PFSK-1 (cell line): ENCODE results near the gene NTM.

Source experiments
- FOXP2 ChIP-seq: optimal IDR thresholded peaks from 2 replicates; pipeline ENCODE3; 2011; ENCODE audit warnings: borderline replicate concordance, control low read depth, inconsistent platforms; ENCODE audit not compliant: insufficient read depth; ENCODE audit errors: extremely low read length, extremely low read depth
- POLR2AphosphoS5 ChIP-seq: IDR thresholded peaks from 2 replicates; pipeline ENCODE4 v1.6.1; 2012; ENCODE audit warnings: low read depth, mild to moderate bottlenecking, control low read depth, low read length, moderate library complexity
- SIN3A ChIP-seq: IDR thresholded peaks from 2 replicates; pipeline ENCODE4 v1.6.1; 2012; ENCODE audit warnings: mild to moderate bottlenecking, low read length, moderate library complexity, borderline replicate concordance; ENCODE audit not compliant: insufficient read depth
- TAF1 ChIP-seq: IDR thresholded peaks from 2 replicates; pipeline ENCODE4 v1.6.1; 2012; ENCODE audit warnings: low read length, control low read depth, borderline replicate concordance; ENCODE audit not compliant: insufficient read depth
- TF ChIP-seq, protein P1 (sequence below), 2 experiments: IDR thresholded peaks; 2 replicates each; pipeline versions ENCODE4 v1.6.1 to v1.8.0; 2011 to 2012; ENCODE audit warnings: low read depth in 2 of 2, low read length in 2 of 2, control low read depth in 1 of 2, inconsistent platforms in 1 of 2, mild to moderate bottlenecking in 1 of 2, moderate library complexity in 1 of 2; ENCODE audit not compliant: insufficient read depth in 1 of 2

DNA sequence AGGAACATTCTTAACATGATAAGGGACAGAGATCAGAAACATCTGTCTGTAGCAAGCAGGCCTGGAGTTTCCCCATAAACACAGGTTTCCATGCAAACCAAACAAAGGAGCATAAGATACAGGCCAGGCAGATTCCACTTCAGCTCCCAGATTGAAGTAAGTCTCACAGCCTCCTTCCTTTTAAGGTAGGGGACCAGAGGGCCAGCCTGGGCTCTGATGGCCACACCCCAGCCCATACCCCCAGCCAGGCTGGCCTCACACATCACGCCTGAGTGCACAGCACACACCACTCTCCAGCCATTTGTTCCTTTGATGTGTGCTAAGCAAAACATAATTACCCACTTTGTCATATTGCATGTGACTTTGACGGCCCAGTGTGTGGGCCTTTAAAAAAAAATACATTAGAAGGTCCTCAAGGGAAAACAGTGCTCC is 518.7 kb downstream of the NTM start:
- TF ChIP-seq TAF1 (no peak), POLR2AphosphoS5 (no peak), SIN3A (no peak), FOXP2 (no peak)
- TF ChIP-seq, protein P1, sequence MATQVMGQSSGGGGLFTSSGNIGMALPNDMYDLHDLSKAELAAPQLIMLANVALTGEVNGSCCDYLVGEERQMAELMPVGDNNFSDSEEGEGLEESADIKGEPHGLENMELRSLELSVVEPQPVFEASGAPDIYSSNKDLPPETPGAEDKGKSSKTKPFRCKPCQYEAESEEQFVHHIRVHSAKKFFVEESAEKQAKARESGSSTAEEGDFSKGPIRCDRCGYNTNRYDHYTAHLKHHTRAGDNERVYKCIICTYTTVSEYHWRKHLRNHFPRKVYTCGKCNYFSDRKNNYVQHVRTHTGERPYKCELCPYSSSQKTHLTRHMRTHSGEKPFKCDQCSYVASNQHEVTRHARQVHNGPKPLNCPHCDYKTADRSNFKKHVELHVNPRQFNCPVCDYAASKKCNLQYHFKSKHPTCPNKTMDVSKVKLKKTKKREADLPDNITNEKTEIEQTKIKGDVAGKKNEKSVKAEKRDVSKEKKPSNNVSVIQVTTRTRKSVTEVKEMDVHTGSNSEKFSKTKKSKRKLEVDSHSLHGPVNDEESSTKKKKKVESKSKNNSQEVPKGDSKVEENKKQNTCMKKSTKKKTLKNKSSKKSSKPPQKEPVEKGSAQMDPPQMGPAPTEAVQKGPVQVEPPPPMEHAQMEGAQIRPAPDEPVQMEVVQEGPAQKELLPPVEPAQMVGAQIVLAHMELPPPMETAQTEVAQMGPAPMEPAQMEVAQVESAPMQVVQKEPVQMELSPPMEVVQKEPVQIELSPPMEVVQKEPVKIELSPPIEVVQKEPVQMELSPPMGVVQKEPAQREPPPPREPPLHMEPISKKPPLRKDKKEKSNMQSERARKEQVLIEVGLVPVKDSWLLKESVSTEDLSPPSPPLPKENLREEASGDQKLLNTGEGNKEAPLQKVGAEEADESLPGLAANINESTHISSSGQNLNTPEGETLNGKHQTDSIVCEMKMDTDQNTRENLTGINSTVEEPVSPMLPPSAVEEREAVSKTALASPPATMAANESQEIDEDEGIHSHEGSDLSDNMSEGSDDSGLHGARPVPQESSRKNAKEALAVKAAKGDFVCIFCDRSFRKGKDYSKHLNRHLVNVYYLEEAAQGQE (IDR thresholded peaks at IDR 0.05; ENCODE audit: insufficient read depth in 1 of 2, low read depth in 2 of 2, low read length in 2 of 2) = no peak
